ENCODE results near the gene PIK3R3. TPM values are rescaled to one million over a fixed set of nuclear protein-coding genes. Genes with fewer than 3 reads are reported as not detected.

Gene PIK3R3
- total and polyA plus RNA-seq, 11 donors = 11.8 to 54.1 (median 41.9) TPM

- TF ChIP-seq POLR2A (IDR thresholded peaks at IDR 0.05) = no peak
- Histone ChIP-seq H3K9me3 (no peaks in the 10 kb centered on the region), H3K27ac (no peak overlapping the region), H3K27me3 (peaks cover 0 to 9% (median 0%) of the 10 kb centered on the region in 9 donors), H3K4me1 (peaks cover 0 to 30% (median 2%) of the 10 kb centered on the region in 12 donors), H3K4me3 (peak overlapping the region in 10 of 12 donors; percentile 67 to 89 (median 76)), H3K36me3 (no peaks in the 10 kb centered on the region)
- ATAC-seq = no peak
- WGBS, 4 donors = 91 to 96% (median 94%) methylated on average over 3 of the region's 3 CpGs
- intact Hi-C loops (cut with DNase I) = loop anchor here in 1 of 10 donors (10.0 kb wide), 1 partner anchor 64 kb away; no protein-coding TSS in a partner anchor
- no peak for DNase-seq
These were observed 4.1 kb downstream of the PIK3R3 start for GRCh38 chr1:46128344-46128743.

- H3K27ac ChIP-seq = no peak overlapping the region
- intact Hi-C loops (cut with DNase I) = no loop called here
- no peaks in the 10 kb centered on the region for H3K27me3 ChIP-seq
- peaks cover 0 to 17% (median 0%) of the 10 kb centered on the region in 9 donors for H3K36me3 ChIP-seq
- DNase-seq = no peak
- peak; percentile 22 to 55 (median 29) for ATAC-seq
- TF ChIP-seq, protein P1, sequence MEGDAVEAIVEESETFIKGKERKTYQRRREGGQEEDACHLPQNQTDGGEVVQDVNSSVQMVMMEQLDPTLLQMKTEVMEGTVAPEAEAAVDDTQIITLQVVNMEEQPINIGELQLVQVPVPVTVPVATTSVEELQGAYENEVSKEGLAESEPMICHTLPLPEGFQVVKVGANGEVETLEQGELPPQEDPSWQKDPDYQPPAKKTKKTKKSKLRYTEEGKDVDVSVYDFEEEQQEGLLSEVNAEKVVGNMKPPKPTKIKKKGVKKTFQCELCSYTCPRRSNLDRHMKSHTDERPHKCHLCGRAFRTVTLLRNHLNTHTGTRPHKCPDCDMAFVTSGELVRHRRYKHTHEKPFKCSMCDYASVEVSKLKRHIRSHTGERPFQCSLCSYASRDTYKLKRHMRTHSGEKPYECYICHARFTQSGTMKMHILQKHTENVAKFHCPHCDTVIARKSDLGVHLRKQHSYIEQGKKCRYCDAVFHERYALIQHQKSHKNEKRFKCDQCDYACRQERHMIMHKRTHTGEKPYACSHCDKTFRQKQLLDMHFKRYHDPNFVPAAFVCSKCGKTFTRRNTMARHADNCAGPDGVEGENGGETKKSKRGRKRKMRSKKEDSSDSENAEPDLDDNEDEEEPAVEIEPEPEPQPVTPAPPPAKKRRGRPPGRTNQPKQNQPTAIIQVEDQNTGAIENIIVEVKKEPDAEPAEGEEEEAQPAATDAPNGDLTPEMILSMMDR (IDR thresholded peaks at IDR 0.05) = no peak
- TF ChIP-seq POLR2A (IDR thresholded peaks at IDR 0.05) = no peak
- H3K4me1 ChIP-seq = peaks cover 0 to 45% (median 14%) of the 10 kb centered on the region in 12 donors
- no peaks in the 10 kb centered on the region for H3K9me3 ChIP-seq
- H3K4me3 ChIP-seq = no peak overlapping the region
These were observed 13.6 kb downstream of the PIK3R3 start for GRCh38 chr1:46118856-46119255.

DNA sequence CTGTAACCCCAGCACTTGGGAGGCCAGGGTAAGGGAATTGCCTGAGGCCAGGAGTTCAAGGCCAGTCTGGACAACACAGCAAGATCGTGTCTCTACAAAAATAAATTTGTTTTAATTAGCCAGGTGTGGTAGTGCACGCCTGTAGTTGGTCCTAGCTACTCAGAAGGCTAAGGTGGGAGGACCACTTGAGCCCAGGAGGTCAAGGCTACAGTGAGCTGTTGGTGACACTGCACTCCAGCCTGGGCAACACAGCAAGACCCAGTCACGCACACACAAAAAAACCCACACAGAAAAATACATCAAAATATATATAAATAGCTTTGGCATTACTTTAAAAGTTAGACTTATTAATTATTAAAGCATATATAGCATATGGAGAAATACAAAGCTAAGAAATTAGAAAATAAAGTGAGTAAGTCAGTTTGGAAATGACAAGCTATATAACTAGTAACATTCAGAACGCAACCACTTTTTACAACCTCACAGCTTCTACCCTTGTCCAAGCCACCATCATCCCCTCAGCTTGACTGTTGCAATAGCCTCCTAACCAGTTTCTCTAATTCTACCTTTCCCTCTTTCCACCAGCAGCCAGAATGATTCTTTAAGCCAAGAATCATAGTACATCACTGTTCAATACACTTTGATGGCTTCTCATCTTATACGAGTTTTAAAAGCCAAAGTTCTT, 14.5 kb downstream of the PIK3R3 start:
- DNase-seq (no peak), ATAC-seq (no peak)
- Histone ChIP-seq H3K27me3 (no peaks in the 10 kb centered on the region), H3K27ac (no peak overlapping the region), H3K36me3 (peaks cover 0 to 17% (median 0%) of the 10 kb centered on the region in 9 donors), H3K4me3 (no peak overlapping the region), H3K4me1 (peaks cover 0 to 54% (median 15%) of the 10 kb centered on the region in 12 donors), H3K9me3 (no peaks in the 10 kb centered on the region)
- no peak for TF ChIP-seq POLR2A (IDR thresholded peaks at IDR 0.05)
- TF ChIP-seq, protein P1 (IDR thresholded peaks at IDR 0.05) = no peak
- WGBS, 4 donors = 86 to 91% (median 90%) methylated on average over 5 of the region's 5 CpGs
- intact Hi-C loops (cut with DNase I) = no loop called here

DNA sequence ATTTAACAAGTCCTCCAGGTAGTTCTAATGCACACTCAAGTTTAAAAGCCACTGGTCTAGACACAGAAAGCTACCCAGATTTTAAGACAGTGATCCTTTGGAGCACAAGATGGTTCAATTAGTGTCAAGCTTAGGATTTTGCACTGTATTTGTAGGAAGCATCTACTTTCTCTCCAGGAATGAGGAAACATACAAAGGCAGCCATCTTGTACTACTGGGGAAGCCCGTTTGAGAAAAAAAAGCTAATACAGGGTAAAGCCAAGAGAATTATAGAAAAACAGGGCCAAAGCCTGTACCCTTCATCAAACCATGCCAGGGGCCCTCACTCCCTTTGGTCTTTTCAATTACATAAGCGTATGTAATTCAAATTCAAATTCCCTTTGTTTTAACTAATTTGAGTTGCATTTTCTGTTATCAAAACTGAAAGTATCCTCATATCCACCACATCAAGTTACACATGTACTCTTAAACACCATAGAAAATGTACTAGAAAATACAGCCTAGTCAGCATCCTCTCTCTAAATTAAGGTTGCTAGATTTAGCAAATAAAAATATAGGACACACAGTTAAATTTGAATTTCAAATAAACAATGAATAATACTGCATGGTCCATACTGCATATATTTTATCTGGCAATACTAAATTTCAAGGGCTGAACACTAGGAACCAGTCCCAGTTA, 17.4 kb downstream of the PIK3R3 start:
- no peak overlapping the region for H3K4me3 ChIP-seq
- no peak for DNase-seq
- ATAC-seq = no peak
- intact Hi-C loops (cut with DNase I) = loop anchor here in 1 of 10 donors (5.0 kb wide), 1 partner anchor 38 kb away; no protein-coding TSS in a partner anchor
- peaks cover 0 to 70% (median 26%) of the 10 kb centered on the region in 12 donors for H3K4me1 ChIP-seq
- 83 to 95% (median 89%) methylated on average over 2 of the region's 2 CpGs for WGBS, 4 donors
- H3K27ac ChIP-seq = no peak overlapping the region
- no peaks in the 10 kb centered on the region for H3K27me3 ChIP-seq
- TF ChIP-seq, protein P1 (IDR thresholded peaks at IDR 0.05) = no peak
- no peak for TF ChIP-seq POLR2A (IDR thresholded peaks at IDR 0.05)
- H3K9me3 ChIP-seq = no peaks in the 10 kb centered on the region
- peaks cover 0 to 17% (median 0%) of the 10 kb centered on the region in 9 donors for H3K36me3 ChIP-seq
